ENCODE measurements around the gene ZG16.

DNA sequence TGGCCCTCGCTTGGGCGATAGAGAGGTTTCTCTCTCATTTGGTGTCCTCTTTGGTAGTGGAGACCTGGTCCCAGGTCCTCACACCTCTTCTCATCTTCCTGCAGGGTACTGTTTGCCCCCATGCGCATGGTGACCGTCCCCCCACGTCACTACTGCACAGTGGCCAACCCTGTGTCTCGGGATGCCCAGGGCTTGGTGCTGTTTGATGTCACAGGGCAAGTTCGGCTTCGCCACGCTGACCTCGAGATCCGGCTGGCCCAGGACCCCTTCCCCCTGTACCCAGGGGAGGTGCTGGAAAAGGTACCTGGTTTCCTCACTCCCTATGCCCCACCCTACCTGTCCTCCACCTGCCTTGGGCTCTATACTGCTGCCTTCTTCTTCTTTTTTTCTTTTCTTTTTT, 52.7 kb downstream of the ZG16 start:
- TF ChIP-seq ZC3H4 (CRISPR knock-in tag; IDR thresholded peaks at IDR 0.05; ENCODE audit: borderline replicate concordance): no peak
- TF ChIP-seq FOSL1 (tag; conservative IDR thresholded peaks at IDR 0.05): no peak
- no peak for TF ChIP-seq KLF16 (IDR thresholded peaks at IDR 0.05)
- TF ChIP-seq, protein P1, sequence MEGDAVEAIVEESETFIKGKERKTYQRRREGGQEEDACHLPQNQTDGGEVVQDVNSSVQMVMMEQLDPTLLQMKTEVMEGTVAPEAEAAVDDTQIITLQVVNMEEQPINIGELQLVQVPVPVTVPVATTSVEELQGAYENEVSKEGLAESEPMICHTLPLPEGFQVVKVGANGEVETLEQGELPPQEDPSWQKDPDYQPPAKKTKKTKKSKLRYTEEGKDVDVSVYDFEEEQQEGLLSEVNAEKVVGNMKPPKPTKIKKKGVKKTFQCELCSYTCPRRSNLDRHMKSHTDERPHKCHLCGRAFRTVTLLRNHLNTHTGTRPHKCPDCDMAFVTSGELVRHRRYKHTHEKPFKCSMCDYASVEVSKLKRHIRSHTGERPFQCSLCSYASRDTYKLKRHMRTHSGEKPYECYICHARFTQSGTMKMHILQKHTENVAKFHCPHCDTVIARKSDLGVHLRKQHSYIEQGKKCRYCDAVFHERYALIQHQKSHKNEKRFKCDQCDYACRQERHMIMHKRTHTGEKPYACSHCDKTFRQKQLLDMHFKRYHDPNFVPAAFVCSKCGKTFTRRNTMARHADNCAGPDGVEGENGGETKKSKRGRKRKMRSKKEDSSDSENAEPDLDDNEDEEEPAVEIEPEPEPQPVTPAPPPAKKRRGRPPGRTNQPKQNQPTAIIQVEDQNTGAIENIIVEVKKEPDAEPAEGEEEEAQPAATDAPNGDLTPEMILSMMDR (IDR thresholded peaks at IDR 0.05 in 2 of 3, conservative IDR thresholded peaks at IDR 0.05 in 1 of 3; ENCODE audit: insufficient read depth in 2 of 3, low read depth in 1 of 3, low read length in 3 of 3): no peak
- no peak for TF ChIP-seq EZH2 (IDR thresholded peaks at IDR 0.05; ENCODE audit: borderline replicate concordance, low read depth, low read length)
- TF ChIP-seq RFX7 (CRISPR knock-in tag; IDR thresholded peaks at IDR 0.05): no peak
- no peak for TF ChIP-seq NBN (IDR thresholded peaks at IDR 0.05; ENCODE audit: low read depth)
- no peak for TF ChIP-seq KDM5B (IDR thresholded peaks at IDR 0.05; ENCODE audit: insufficient replicate concordance, low read depth, low read length)
